Activated CD4-positive, alpha-beta T cell treated with anti-CD3 and anti-CD28 coated beads for 4 hours (primary cell): Measurements from ENCODE around the gene SMAD3.
"Not testable (repeated sequence)": the region's sequence is repeated elsewhere in the genome, so short reads cannot be mapped to it uniquely, and the experiment has no call there.

Source experiments
- DNase-seq, 2 donors: peaks; one replicate each; pipeline ENCODE4 v3.0.0-alpha.2; 2020

The SMAD3 gene

DNA sequence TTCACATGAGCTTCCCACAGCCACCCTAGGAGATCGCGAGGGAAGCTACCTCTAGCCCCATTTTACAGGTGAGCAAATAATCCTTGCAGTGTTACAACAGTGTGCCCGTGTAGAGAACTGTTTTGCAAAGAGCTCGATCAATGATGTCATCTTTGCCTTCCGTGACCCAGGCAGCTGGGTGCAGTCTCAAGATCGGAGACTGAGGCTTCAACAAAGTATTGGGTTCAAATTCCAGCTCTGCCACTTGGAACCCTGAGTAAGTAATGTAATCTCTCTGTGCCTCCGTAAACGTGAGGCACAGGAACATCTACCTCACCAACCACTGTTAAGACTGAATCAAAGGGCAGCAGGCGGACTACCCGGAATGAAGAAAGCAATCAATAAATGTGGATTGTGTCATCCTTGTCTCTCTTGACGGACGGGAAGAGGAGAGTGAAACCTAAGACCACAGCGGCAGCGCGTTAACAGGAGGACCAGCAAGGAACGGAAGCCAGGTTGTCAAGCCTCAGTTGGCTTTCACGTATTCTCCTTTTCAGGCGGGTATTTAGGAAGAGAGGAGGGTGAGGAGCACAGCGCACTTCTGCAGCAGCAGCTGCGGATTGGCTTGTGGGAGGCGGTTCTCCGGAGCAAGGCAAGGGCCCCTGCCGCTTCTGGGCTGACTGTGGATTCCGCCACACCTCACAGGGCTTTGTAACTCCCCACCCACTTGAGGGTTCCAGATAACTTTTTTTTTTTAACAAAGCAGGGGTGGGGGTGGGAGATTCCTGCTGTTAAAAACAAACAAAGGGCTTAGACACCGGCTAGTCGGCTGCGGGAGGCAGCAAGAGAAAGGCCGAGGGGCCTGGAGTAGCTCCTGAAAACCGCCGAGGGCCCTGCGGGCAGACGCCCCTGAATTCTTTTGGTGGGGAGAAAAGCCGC is 1.5 kb upstream of the SMAD3 start:
- DNase-seq = peak in 1 of 2 donors; percentile 53

DNA sequence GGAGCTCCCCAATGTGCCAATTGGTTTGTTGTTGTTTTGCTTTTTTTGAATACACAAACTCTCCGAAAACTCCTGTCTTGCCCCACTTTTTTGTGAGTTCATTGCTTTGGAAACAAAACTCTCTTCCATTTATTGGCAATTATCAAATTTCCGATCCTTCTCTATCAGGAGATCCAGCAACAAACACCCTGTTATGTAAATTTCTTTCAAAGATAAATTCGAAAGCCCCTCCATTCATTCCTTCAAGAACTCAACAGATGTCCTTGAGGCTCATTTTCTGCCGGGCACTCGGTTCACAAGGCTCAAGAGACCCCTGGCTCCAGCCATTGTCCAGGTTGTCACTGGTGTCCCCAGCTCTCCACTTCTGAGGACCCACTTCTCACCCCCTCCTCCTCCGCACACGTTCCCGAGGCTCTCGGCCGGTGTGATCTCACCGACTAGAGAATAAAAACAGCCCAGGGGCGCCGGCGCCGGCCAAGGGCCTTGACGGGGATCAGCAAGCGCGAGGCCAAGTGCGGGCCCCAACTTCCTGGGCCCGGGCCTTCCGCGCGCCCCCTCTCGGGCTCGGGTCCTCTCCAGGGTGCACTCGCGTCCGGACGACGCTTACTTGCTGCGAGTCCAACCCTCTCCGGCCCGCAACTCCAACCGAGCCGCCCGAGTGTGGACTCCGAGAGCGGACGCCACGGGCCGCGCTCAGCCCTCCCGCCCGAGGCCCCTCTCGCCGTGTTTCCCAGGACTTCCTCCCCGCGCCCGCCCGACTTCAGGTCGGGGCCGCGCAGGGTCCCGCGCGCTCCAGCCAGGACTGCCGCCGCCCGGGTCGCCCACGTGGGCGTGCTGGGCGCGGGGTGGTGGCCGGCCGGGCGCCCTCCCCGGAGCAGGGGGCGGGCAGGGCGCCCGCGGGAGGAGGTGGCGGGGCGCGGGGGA is 533 bp upstream of the SMAD3 start:
- DNase-seq = no peak

DNA sequence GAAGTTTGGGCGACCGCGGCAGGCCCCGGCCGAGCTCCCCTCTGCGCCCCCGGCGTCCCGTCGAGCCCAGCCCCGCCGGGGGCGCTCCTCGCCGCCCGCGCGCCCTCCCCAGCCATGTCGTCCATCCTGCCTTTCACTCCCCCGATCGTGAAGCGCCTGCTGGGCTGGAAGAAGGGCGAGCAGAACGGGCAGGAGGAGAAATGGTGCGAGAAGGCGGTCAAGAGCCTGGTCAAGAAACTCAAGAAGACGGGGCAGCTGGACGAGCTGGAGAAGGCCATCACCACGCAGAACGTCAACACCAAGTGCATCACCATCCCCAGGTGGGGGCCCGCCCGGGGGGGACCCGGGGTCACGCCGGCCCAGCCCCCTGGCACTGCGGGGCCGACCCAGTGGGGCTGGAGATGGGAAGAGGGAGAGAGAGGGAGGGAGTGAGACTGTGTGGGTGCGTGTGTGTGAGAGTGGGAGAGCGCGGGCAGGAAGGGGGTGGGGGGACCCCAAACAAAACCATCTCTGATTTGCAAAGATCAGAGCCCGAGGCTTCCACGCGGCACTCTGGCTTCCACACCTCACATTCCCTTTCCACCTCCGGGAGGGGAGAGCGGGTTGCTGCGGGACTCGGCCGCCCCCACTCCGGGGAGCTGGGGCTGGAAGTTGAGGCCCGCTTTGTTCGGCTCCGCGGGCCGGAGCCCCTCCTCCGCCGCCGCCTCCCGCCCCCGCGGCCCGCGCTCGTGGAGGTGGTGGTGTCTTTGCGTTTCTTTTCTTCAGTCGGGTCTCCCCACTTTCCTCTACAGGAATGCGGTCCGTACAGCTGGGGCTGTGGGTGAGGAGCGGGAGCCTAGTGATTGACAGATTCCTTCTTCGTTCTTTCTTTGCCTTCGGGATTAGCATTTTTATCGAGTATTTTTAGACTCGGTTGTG is 898 bp downstream of the SMAD3 start:
- peak; percentile 35 to 44 for DNase-seq

DNA sequence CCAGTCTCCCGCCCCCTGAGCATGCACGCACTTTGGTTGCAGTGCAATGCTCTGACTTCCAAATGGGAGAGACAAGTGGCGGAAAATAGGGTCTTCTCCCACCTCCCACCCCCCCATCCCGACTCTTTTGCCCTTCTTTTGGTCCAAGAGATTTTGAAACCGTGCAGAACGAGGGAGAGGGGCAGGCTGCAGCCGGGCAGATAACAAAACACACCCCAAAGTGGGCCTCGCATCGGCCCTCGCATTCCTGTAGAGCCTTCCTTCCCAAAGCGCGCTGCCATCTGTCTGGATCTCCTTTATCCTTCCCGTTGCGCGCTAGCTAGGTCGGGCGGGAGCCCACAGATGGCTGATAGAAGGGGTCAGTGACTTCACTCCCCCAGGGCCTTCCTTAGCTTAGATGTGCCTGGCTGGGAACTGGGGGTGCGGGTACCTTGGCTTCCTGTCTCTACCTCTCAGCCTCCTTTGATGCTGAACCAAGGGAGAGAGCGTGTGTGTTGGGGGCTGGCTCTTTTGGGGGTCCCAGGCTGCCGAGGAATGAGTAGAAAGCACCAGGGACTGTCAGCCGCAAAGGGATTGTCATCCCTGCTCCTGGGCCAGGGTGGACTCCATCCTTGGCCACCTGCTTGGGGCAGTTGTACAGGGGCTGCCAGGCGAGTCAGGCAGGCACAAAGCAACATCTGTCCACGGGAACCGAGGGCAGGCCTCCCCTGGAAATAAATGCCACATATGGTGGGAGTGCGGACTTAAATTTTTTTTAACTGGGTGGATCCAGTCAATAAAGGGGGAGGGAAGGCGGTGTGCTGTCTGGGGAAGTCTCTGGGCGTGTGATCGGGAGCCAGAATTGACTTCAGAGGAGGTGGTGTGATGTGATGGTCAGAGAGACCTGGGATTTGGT is 1.8 kb downstream of the SMAD3 start:
- DNase-seq = no peak

DNA sequence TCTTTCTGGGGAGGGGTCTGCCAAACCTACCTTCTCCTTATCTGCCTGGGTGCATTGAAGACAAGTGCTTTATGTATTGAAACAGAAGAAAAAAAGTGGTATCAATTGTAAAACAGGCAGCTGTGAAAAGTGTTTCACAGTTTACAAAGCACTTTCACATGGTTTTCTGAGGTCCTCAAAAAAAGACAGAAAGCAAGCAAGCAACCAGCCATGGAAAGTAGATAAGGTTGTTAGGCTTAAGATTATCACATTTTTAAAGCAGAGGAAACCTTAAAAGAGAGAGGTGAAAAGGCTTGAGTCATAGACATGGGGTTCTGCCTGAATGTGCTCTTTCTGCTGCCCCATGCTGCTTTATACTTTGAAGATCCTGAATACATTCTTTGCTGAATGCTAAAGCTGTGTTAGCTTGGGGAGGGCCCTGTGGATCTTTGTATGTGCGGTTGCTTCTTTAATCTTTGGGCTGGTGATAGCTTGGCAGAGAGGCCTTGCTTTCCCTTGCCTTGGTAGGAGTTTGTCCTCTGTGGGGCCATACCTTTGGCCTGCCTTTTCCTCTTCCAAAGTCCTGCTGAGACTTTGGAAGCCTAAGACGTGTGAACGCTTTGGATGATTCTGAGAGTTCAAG is 2.6 kb downstream of the SMAD3 start:
- DNase-seq = no peak

DNA sequence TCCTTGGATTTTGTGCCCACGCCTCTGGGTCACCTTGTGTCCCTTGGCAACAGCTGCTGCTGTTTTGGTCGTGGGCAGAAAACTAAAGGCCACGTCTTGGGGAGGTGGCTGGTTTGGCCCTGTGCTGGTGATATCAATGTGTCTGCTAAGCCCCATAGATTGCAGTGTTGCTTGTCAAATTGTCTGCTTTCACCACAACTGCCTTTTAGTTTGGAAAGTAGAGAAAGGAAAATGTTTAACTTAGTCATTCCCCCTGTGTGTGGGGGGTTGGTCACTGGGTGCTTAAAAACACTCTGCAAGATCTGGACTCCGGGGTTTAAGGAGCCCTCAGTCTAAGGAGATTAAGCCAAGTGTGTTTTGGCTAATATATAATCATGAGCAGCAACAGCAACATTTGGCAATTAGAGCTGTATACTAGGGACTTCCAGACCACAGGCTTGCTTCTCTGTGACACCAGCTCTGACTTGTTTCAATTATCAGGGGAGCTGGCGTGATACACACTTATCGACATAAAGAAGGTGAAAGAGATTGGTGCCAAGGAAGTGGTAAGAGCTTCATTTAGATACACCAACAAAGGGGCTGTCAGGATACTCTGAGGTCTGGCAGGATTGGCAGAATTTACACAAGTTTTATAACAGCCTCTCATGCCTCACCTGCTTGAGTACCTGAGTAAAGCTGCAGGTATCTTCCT is 3.5 kb downstream of the SMAD3 start:
- no peak for DNase-seq

DNA sequence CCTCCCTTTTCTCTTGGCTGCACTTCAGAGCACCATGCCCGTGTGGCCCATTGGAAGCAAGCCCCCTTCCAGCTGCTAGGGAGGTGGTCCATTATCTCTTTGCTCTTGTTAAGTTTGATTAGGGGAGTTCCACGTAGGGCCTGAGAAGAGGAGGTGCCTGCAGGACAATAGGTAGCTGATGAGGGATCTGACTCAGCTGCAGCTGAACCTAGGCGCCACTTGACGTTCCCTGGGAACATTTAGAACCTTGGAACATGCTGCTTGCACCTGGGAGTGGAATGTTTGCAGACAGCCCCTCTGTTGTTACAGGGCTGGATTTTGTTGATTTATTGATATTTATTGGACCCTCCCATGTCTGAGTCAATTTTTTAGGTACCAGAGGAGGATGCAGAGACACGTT is 4.7 kb downstream of the SMAD3 start:
- DNase-seq = no peak

DNA sequence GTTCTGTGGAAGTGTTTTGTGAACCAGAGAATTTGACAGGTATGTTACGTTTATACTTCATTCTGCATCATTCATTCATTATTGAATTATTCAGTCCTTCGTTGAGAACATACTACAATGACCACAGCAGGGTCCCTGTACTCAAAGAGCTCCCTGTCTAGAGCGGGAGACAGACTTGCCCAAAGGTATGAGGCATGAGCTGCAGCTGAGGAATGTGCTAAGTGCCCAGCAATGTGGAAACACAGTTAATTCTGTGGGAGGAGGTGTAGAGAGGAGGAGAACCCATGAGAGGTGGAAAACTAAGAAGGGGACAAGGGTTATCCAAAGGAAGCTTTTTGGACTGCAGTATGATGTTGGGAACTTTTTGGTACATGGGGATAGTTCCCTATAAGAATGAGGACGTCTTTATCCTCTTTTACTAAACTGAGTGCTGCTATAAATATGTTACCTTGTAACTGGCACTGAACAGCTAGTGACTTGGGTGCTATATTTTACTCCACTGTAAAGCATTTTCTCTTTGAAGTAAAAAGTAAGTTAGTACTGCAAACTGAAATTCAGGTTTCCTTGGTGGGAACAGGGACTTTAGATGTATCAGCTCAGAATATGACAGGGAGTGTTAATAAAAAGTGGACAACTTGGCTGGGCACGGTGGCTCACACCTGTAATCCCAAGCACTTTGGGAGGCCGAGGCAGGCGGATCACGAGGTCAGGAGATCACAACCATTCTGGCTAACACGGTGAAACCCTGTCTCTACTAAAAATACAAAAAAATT is 5.7 kb downstream of the SMAD3 start:
- DNase-seq = no peak

DNA sequence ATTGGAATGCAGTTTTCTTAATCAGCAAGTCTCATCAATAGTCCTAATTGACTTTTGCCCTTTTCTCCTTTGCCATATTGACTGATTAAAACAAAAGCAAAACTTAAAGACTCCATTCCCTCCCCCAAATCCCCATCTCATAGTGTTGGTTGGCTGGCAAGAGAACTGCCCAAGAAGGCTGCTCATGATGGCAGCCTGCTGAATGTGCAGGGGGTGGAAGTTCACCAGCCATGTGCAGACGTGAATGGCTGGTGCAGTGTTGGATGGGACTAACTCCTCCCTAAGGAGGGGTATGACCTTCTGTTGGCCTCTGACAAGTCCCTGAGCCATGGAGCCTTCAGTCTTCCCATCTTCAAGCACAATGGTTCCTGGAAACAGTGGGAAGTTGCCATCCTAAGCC is 7.0 kb downstream of the SMAD3 start:
- no peak for DNase-seq

DNA sequence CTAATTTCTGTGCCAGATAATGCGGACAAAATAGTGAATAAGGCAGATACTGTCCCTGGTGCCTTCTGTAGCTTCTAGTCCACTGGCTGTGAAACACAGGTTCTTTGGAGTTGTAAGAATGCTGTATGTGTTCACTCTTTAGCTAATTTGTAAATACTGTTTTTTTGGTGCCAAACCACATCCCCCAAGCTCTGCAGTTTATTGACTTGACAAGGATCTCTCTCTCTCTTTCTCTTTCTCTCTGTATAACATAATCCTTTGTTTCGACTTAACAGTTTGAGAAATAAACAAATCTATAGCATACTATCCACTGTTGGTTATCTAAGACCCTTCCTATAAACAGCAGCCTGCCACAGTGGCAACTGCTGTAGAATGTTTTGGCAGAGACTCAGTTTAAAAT is 7.6 kb downstream of the SMAD3 start:
- no peak for DNase-seq

DNA sequence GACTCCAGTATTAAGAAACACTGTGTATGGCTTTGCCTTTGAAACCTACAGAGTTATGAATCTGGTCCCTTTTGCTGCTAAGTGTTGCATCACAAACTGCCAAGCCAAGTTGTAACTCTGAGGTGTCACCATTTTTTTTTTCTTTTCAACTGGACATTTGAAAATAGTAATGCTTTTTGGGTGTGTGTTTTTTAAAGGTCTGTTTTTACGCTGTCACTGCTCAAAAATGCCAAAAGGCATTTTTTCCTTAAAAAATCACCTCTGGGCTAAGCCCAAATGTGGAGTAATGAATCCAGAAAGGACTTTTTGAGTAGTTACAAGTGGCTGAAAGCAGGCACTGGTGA is 9.5 kb downstream of the SMAD3 start:
- no peak for DNase-seq

DNA sequence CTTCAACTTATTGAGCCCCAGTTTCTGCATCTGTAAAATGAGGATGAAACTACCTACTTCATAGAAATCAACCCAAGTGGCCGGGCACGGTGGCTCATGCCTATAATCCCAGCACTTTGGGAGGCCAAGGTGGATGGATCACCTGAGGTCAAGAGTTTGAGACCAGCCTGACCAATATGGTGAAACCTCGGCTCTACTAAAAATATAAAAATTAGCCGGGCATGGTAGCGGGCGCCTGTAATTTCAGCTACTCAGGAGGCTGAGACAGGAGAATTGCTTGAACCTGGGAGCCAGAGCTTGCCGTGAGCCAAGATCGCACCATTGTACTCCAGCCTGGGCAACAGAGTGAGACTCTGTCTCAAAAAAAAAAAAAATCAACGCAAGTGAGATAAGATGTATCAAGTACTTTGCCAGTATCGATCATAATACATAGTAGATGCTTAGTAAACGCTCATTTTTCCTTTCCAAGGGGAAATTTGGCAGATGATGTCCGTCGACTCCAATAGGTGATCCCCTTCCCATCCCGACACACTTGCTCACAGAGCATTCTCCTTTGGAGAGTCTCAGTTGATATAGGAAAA is 10.2 kb downstream of the SMAD3 start:
- DNase-seq = not testable (repeated sequence)

DNA sequence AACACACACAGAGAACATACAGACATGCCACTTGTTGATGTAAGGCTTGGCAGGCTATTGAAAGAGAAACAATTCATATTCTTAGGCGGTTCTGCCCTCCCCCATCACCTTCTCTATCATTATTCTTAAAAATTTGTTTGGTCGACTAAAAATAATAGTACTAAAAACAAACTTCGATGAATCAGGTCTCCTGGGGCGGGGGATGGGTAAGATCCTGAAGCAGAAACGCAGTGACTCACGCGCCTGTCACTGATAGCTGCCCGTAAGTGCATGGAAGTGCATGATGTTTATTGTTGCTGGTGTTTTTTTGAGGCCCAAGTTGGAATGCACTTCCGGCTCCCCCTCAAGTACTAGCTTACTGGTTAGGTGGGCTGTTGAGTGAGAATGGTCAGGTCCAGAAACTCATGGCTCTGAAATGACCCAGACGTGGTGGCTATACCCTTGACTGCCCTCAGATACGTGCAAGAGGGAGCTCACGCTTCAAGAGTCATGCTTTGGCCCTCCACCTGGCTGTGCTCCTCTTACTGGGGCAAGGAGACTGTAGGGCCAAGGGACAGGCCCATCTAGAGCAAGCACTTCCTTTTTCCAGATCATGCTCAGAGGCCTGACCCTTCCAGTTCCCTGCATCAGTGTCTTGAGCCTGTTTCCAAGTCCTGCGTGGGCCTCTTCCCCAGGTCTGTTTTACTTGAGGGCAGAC is 10.9 kb downstream of the SMAD3 start:
- DNase-seq = peak; percentile 42 to 48

DNA sequence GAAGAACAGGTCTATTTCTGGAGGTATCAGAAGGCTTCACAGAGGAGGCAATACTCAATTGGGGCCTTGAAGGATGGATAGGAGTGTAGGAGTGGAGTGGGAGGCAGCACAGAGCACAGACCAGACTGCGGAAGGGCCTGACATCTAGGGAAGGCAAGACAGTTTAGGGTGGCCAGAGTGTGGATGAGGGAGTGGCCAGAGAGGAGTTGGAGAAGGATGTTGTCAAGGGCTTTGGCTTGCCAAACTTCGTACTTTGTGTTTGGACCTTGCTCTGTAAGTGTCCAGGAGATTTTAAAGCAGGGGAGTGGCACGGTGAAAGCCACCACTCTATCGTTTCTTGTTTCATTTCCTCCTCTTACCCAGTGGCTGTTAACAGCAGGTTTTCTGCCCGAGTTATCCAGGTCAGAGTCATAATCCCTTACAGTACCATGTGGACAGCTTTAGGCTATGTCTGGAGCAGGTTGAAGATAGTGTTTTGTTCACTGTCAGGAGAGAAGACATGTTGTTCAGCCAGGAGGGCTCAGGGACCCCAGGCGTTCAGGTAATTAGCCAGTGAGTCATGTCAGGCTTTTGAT is 12.3 kb downstream of the SMAD3 start:
- DNase-seq = no peak

DNA sequence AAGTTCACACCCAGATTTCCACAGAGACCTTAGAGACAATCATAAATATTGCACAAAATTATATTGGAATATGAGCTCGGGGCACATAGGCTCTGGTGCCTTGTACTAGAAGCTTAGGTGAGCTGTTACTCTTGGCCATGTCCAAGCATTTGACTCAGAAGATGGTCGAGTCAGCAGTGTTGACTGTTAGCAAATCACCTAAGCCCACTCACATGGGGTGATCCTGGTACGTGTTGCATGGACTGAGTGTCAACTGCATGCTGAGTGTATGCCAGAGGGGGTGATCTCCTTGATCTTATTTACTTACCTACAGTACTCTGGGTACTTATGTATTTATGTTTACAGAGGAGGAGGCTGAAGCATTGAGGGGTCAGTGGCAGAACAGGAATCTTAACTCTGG is 14.0 kb downstream of the SMAD3 start:
- DNase-seq = no peak

DNA sequence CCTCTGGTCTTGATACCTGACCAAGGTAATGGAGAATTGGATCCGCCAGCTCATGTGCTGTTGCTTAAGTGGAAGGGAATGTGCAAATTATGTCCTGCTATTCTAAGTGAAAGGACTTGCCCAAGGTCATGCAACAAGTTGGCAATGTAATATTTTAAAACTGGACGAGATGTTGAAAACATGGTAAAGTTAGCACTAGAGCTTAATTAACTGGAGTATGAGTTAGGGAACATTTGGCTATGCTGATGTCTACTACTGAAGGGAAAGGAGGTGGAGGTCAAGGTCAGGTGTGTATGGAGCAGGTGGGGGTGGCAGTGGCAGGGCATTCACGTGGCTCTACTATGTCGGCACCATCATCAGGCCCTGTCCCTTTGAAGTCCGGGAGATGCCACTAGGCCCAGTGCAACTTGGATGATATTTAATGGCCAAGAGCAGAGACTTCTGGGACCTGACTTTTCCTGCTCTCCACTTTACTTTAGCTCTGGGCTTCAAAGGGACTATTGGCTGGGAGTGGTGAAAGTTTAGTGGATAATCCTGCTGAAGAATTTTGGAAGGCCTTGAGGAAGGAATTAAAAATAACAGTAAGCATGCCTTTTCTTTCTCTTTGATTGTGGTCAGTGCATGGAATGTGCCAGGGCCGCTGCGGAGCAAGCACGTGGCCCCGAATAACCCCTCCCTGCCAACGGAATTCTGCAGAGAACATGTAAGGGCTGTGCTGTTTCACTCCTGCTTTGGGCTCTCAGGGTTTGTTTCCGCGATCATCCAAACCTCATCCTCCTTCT is 14.9 kb downstream of the SMAD3 start:
- DNase-seq = no peak

DNA sequence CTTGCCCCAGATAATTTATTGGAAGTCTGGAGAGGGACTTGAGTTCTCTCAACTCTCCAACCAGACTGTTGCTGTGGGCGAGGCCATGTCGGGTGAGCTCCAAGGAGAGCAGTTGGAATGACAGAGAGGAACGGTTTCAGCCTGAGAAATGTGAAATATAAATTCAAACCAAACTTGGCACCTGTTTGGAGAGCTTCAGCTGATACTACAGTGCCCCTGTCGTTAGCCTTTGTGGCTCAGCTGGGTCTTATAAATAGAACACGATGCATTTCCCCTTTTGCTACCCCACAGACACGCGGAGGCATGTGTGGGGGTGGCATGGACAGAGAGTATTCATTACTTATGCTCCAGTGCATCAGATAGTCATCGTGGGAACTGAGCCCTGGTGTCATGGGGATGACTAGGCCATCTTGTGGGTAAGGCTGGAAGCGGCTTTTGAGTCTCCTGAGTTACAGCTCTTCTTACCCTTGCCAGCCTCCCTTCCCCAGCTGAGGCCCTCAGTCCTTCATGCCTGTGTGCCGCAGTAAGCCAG is 15.6 kb downstream of the SMAD3 start:
- peak; percentile 67 to 74 for DNase-seq
